HFFc6 (cell line): ENCODE results near the gene STAT5A. TPM values are rescaled to one million over a fixed set of nuclear protein-coding genes. Genes with fewer than 3 reads are reported as not detected.

Source experiments
- DNase-seq: peaks from one replicate; pipeline ENCODE4 v3.0.0-alpha.2; 2018
- H3K27ac Mint-ChIP-seq: 2 replicates; pipeline ENCODE4 v1.8.0; 2020; ENCODE audit warnings: mild to moderate bottlenecking, mixed read lengths
- H3K27me3 Mint-ChIP-seq: 2 replicates; pipeline ENCODE4 v1.8.0; 2021; ENCODE audit warnings: mild to moderate bottlenecking, moderate library complexity, mixed read lengths; ENCODE audit not compliant: insufficient read depth
- H3K36me3 Mint-ChIP-seq: 2 replicates; pipeline ENCODE4 v1.8.0; 2021; ENCODE audit warnings: low read depth, mixed read lengths
- H3K4me1 Mint-ChIP-seq: 2 replicates; pipeline ENCODE4 v1.8.0; 2020; ENCODE audit warnings: low read depth, mixed read lengths
- H3K4me3 Mint-ChIP-seq: 2 replicates; pipeline ENCODE4 v1.8.0; 2020; ENCODE audit warnings: mild to moderate bottlenecking, moderate library complexity, mixed read lengths
- H3K9me3 Mint-ChIP-seq: 2 replicates; pipeline ENCODE4 v1.8.0; 2020; ENCODE audit warnings: mild to moderate bottlenecking, mixed read lengths
- CTCF ChIP-seq: fragments of 200-600 bp; sonication (generic); IDR thresholded peaks from 2 replicates; pipeline ENCODE4 v1.5.0; 2021; ENCODE audit warnings: antibody characterized with exemption, mild to moderate bottlenecking
- total RNA-seq, 6 experiments: library from RNA; stranded (reverse); fragmentation: NEBNext Ultra II Directional; extraction: Animal tissue kit (Norgen Biotek cat#: 25700); gene quantifications; 2 replicates in 1 of 6; 3 replicates in 5 of 6; pipeline ENCODE4 v1.2.3, GENCODE V29; 2021

The STAT5A gene
- total RNA-seq, 6 experiments from 2014 or later: 0.27 to 1.0 (median 0.53) TPM

GRCh38 chr17:42281571-42282096 lies 6.7 kb upstream of the STAT5A start:
- Mint-ChIP-seq H3K4me3 (no peak overlapping the region), H3K4me1 (peaks cover 12% of the 10 kb centered on the region; the same call in 1 of the 2 replicates), H3K36me3 (no peaks in the 10 kb centered on the region), H3K27ac (no peak overlapping the region), H3K27me3 (peaks cover 8% of the 10 kb centered on the region), H3K9me3 (no peaks in the 10 kb centered on the region)
- TF ChIP-seq CTCF: no peak
- no peak for DNase-seq

- H3K27ac Mint-ChIP-seq: no peak overlapping the region
Measured at GRCh38 chr17:42282478-42283080, 5.7 kb upstream of the STAT5A start.

GRCh38 chr17:42283241-42284023 lies 4.9 kb upstream of the STAT5A start:
- H3K27ac Mint-ChIP-seq: no peak overlapping the region
- H3K4me3 Mint-ChIP-seq: no peak overlapping the region
- no peaks in the 10 kb centered on the region for H3K9me3 Mint-ChIP-seq
- no peak for DNase-seq
- H3K36me3 Mint-ChIP-seq: no peaks in the 10 kb centered on the region
- peaks cover 18% of the 10 kb centered on the region for H3K27me3 Mint-ChIP-seq
- no peak for TF ChIP-seq CTCF
- H3K4me1 Mint-ChIP-seq: peaks cover 10% of the 10 kb centered on the region

More at GRCh38 chr17:42282478-42283080, 5.7 kb upstream of the STAT5A start:
- TF ChIP-seq CTCF: no peak; the same call in 1 of the 2 replicates
- Mint-ChIP-seq H3K4me3 (no peak overlapping the region), H3K27me3 (peaks cover 15% of the 10 kb centered on the region), H3K36me3 (no peaks in the 10 kb centered on the region), H3K9me3 (no peaks in the 10 kb centered on the region), H3K4me1 (peaks cover 12% of the 10 kb centered on the region)
- no peak for DNase-seq

GRCh38 chr17:42284024-42284369 lies 4.3 kb upstream of the STAT5A start:
- peaks cover 18% of the 10 kb centered on the region for H3K27me3 Mint-ChIP-seq
- H3K4me1 Mint-ChIP-seq: peaks cover 10% of the 10 kb centered on the region
- no peak for DNase-seq
- no peak overlapping the region for H3K4me3 Mint-ChIP-seq
- no peaks in the 10 kb centered on the region for H3K9me3 Mint-ChIP-seq
- no peaks in the 10 kb centered on the region for H3K36me3 Mint-ChIP-seq
- no peak for TF ChIP-seq CTCF
- H3K27ac Mint-ChIP-seq: no peak overlapping the region

GRCh38 chr17:42284566-42284965 lies 3.7 kb upstream of the STAT5A start:
- no peak overlapping the region for H3K27ac Mint-ChIP-seq
- no peaks in the 10 kb centered on the region for H3K9me3 Mint-ChIP-seq
- no peak overlapping the region for H3K4me3 Mint-ChIP-seq
- H3K36me3 Mint-ChIP-seq: no peaks in the 10 kb centered on the region
- no peak for DNase-seq
- H3K4me1 Mint-ChIP-seq: peaks cover 10% of the 10 kb centered on the region
- peaks cover 21% of the 10 kb centered on the region for H3K27me3 Mint-ChIP-seq
- no peak for TF ChIP-seq CTCF
